HG03135 (cell line): Measurements from ENCODE around the gene KLRB1.
"Not testable (repeated sequence)": the region's sequence is repeated elsewhere in the genome, so short reads cannot be mapped to it uniquely, and the experiment has no call there.

Experiments used
- ATAC-seq: cut with Tn5 transposase; IDR thresholded peaks from one replicate; pipeline ENCODE4 v1.9.1; 2021; ENCODE audit warnings: mild to moderate bottlenecking, moderate library complexity; ENCODE audit not compliant: unreplicated experiment

Gene KLRB1

DNA sequence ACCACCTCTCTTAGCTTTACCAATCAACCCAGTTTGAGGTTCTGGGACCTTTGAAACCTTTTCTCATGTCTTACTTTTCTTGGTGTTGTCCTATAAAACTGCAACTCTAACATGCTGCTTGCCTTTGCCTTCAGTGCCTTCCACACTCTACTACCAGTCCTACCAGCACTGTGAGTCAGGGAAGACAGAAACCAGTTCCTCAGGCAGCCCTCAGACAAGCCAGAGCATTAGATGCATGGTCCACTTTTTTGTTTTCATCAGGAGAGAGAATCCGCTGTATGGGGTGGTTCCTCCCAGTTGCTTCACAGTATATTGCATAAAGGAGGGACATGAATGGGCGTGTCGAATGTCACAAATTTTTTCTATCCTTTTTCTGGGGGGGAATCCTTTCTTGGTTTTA lies 17.3 kb upstream of the KLRB1 start:
- ATAC-seq: no peak

GRCh38 chr12:9619411-9620179 lies 11.9 kb upstream of the KLRB1 start:
- no peak for ATAC-seq

DNA sequence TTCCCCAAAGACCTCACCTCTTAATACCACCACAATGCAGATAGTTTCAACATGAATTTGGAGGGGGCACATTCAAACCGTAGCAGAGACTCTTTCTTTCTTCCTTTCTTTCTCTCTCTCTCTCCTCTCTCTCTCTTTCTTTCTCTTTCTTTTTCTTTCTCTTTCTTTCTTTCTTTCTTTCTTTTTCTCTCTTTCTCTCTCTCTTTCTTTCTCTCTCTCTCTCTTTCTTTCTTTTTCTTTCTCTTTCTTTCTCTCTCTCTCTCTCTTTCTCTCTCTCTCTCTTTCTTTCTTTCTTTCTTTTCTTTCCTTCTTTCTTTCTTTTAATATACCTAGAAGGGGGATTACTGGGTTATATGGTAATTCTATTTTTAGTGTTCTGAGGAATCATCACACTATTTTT lies 11.2 kb upstream of the KLRB1 start:
- not testable (repeated sequence) for ATAC-seq

GRCh38 chr12:9617124-9617523 lies 9.4 kb upstream of the KLRB1 start:
- ATAC-seq: no peak

- ATAC-seq: peak; percentile 87
Measured at GRCh38 chr12:9615420-9616136, 7.9 kb upstream of the KLRB1 start.

GRCh38 chr12:9610606-9611005 lies 2.9 kb upstream of the KLRB1 start:
- not testable (repeated sequence) for ATAC-seq

DNA sequence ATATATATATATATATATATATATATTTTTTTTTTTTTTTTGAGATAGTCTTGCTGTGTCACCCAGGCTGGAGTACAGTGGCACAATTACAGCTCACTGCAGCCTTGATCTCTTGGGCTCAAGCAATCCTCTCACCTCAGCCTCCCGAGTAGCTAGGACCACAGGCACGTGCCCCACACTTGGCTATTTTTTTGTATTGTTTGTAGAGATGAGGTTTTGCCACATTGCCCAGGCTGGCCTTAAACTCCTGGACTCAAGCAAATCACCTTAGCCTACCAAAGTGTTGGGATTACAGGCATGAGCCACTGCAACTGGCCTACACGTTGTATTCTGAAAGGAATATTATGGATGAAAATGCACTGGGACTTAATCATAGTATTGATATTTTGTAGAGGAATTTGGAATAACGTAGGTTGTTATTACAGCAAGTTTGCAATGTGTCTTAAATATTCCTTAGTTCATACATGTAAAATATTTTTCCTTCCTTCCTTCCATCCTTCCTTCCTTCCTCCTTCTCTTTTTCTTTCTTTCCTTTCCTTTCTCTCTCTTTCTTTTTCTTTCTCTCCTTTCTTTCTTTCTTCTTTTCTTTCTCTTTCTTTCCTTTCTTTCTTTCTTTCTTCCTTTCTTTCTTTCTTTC lies 862 bp downstream of the KLRB1 start:
- ATAC-seq: no peak

DNA sequence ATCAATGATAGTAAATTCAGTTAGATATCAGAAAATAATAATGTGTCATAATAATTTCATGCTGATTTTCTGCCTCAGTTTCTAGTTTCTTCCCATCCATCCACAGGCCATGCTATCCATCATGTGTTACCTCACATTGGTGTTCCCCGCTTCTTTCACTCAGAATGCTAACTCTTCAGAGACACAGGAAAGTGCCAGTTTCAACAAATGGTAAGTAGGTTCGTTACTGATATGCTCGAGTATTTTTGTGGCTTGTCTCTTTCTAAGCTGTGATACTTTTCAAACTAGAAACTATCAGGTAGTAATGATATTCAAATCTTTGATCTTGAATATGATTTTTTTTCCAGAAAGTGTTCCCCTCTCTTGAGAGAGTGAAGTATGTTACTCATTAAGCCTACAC lies 1.5 kb downstream of the KLRB1 start:
- no peak for ATAC-seq

DNA sequence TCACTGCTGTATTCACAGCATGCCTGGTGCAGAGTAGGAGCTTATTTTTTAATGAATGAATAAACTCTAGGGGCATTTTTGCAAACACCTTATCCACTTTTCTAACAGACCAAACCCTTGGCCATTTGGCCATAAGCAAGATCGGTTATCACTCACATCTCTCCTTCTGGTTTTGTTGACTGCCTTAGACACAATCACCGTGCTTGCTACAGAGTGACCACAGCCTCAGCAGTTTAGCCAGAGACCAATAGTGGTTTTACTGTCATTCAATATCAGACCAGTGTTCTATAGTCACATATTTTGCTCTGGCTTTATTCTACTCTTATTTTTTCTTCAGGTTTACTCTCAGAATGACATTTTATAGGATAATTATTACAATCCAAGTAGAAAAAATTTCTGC lies 2.2 kb downstream of the KLRB1 start:
- ATAC-seq: no peak

DNA sequence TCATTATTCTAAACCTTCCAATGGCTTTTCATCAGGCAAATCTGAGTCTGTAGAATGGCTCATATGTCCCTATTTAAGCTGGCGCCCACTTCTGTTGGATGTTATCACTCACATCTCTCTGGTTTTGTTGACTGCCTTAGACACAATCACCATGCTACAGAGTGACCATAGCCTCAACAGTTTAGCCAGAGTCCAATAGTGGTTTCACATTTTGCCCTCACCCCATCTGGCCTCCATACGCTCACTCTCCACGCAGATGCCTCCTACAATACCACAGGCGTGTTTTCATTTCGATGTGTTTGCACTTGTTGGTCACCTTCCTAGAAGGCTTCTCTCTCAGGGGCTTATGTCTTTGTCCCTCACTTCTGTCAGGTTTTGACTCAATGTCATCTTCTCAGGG lies 3.4 kb downstream of the KLRB1 start:
- ATAC-seq: no peak

DNA sequence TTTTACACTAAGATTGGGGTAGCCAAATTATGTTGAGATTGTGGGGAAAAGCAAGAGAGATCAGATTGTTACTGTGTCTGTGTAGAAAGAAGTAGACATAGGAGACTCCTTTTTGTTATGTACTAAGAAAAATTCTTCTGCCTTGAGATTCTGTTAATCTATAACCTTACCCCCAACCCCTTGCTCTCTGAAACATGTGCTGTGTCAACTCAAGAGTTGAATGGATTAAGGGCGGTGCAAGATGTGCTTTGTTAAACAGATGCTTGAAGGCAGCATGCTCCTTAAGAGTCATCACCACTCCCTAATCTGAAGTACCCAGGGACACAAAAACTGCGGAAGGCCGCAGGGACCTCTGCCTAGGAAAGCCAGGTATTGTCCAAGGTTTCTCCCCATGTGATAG lies 7.3 kb downstream of the KLRB1 start:
- ATAC-seq: not testable (repeated sequence)

DNA sequence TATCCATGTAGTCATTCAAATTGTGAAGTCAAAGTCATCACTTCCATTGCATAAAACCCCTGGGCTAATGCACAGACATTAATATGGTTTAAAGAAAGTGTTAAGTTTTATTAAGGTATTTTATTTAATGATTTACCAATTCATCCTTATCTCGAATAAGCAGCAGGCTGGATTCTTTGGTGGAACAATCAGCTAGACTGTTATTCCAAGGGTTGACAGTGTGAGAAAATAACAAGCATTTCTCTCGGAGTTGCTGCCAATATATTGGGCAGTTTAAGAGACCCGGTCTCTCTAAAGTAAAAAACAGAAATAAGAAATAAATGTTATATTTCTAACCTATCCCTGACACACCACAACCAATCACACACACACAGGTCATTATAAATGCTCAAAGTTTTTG lies 9.4 kb downstream of the KLRB1 start:
- ATAC-seq: no peak

GRCh38 chr12:9597365-9597764 lies 10.4 kb downstream of the KLRB1 start:
- ATAC-seq: no peak

GRCh38 chr12:9590441-9590840 lies 17.3 kb downstream of the KLRB1 start:
- no peak for ATAC-seq

GRCh38 chr12:9588749-9589148 lies 19.0 kb downstream of the KLRB1 start:
- no peak for ATAC-seq

DNA sequence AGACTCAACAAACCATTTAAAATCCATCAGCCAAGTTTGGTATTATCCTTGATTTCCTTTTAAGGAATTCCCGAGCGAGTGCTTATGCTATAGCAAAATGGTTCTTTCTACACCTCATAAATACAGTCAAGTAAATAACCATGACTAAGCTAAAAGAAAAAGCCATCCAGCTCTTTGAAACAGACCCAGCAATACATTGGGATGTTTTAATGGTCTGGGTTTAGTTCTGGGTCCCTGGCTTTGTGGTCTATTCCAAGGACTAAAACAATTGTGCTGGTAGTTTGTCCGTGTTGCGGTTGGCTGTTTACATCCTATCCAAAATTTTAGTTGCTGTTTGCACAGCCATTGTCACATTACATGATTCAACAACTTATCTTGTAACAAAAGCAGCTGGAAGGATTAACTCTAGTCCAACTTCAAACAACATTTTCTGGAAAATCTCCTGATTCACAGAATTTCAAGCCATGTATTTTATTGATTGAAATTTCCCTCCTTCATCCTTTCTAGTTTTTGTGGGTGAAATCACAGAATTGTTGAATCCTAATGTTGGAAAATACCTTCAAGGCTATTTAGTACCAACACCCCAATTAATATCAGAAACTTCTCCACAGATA lies 19.6 kb downstream of the KLRB1 start:
- no peak for ATAC-seq

DNA sequence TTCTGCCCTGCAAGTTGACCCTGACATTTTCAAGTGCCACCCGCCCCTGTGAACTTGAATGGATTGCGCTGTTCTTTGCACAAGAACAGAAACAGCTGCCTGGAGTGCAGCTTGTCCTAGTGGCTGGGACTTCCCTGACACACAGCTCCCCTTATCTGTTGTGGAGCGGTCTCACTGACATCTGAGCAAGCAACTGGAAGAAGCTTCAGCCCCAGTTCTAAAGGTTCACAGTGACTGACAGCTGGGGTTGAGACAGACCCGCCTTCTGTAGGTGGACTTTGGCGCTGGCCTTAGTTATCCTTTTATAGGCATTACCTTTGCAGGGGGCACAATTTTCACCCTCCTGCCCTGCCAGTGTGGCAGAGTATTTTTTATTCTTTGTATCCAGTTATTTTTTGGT lies 30.0 kb downstream of the KLRB1 start:
- not testable (repeated sequence) for ATAC-seq

- ATAC-seq: not testable (repeated sequence)
Measured at GRCh38 chr12:9567151-9567550, 40.6 kb downstream of the KLRB1 start.

GRCh38 chr12:9566113-9566512 lies 41.6 kb downstream of the KLRB1 start:
- not testable (repeated sequence) for ATAC-seq

GRCh38 chr12:9564418-9564817 lies 43.3 kb downstream of the KLRB1 start:
- not testable (repeated sequence) for ATAC-seq

- ATAC-seq: not testable (repeated sequence)
Measured at GRCh38 chr12:9562841-9563453, 44.8 kb downstream of the KLRB1 start.
